ENCODE data around the gene MROH2A.
"Not testable (repeated sequence)": the region's sequence is repeated elsewhere in the genome, so short reads cannot be mapped to it uniquely, and the experiment has no call there.

MROH2A gene

DNA sequence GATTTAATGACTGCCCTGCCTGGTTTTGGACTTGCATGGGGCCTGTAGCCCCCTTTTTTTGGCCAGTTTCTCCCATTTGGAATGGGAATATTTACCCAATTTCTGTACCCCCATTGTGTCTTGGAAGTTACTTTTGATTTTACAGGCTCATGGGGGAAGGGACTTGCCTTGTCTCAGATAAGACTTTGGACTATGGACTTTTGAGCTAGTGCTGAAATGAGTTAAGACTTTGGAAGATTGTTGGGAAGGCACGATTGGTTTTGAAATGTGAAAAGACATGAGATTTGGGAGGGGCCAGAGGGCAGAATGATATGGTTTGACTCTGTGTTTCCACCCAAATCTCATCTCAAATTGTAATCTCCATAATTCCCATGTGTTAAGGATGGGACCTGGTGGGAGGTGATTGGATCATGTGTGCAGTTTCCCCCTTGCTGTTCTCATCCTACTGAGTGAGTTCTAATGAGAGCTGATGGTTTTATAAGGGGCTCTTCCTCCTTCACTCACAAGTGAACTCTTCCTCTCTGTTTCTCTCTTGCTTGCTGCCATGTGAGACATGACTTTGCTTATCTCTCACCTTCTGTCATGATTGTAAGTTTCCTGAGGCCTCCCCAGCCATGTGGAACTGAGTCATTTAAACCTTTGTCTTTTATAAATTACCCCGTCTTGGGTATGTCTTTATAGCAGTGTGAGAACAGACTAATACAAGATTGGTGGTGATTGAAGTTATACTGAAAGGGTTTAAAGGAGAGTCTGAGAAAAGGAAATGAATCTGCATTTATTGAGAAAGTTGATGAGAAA lies 26.7 kb upstream of the MROH2A start:
- H3K4me1 ChIP-seq (ENCODE audit: control insufficient read depth, insufficient read depth, low read length); H3K27ac ChIP-seq (ENCODE audit: low read depth, low read length); H3K27me3 ChIP-seq (ENCODE audit: control insufficient read depth, insufficient read depth, low read length); H3K36me3 ChIP-seq (ENCODE audit: control insufficient read depth, insufficient read depth, low read length); H3K9ac ChIP-seq (ENCODE audit: low read length); H3K4me3 ChIP-seq (ENCODE audit: low read length): not testable (repeated sequence)

DNA sequence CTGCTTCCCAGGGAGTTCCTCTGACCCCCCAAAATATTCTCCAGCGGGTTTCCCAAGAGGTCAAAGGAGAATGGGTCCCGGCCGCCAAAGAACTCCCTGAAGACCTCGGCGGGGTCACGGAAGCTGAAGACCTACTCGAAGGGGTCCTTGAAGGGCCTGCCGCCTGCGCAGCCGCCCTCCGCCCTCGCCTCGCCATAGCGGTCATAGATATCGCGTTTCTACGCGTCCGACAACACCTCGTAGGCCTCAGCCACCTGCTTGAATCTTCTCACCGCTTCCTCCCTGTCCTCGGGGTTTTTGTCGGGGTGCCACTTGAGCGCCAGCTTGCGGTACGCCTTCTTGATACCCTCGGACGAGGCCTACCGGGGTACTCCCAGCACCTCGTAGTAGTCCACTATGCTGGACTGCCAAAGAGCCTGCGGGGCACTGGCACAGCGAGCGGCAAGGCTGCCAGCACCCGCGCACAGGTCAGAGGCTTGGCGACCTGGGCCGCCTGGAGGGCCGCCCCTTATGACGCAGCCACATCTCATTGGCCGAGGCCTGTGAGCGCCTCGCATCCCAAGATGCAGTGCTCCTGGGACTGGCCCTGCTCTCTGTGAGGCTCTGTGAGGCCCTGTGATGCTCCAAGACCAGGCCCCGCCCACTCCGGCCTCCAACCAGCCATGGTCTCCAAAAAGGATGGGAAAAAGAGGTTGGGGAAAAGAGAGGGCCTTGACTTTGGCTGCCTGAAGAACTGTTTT lies 23.1 kb upstream of the MROH2A start:
- no peak overlapping the region for H3K27ac ChIP-seq (ENCODE audit: low read depth, low read length)
- H3K4me1 ChIP-seq (ENCODE audit: control insufficient read depth, insufficient read depth, low read length) = no peaks in the 10 kb centered on the region
- H3K9ac ChIP-seq (ENCODE audit: low read length) = no peak overlapping the region
- H3K27me3 ChIP-seq (ENCODE audit: control insufficient read depth, insufficient read depth, low read length) = no peaks in the 10 kb centered on the region
- H3K36me3 ChIP-seq (ENCODE audit: control insufficient read depth, insufficient read depth, low read length) = no peaks in the 10 kb centered on the region
- no peak overlapping the region for H3K4me3 ChIP-seq (ENCODE audit: low read length)

DNA sequence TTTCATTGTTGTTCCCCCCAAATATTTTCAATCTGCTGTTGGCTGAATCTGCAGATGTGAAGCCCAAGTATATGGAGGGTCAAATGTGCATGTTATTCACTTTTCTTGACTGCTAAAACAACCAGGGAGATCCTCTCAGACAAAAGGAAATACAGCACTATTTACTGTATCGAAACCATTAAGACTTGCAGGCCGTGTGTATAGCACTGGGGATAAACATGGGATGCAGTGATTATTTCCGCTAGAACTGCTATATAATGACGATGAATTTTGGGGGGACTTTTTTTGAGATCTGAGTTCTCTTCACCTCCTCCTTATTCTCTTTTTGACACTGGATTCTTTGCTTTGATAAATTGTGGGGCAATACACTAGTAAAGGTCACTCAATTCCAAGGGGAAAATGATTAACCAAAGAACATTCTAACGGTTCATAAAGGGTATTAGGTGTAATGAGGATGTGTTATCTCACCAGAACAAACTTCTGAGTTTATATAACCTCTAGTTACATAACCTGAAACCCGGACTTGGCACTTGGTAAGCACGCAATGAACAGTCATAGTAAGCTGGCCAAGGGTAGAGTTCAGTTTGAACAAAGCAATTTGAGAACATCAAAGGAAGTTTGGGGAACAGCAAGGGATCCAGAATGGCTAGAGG lies 21.6 kb upstream of the MROH2A start:
- Histone ChIP-seq H3K4me3 (ENCODE audit: low read length) (no peak overlapping the region), H3K36me3 (ENCODE audit: control insufficient read depth, insufficient read depth, low read length) (no peaks in the 10 kb centered on the region), H3K27me3 (ENCODE audit: control insufficient read depth, insufficient read depth, low read length) (no peaks in the 10 kb centered on the region), H3K9ac (ENCODE audit: low read length) (no peak overlapping the region), H3K4me1 (ENCODE audit: control insufficient read depth, insufficient read depth, low read length) (no peaks in the 10 kb centered on the region), H3K27ac (ENCODE audit: low read depth, low read length) (no peak overlapping the region)

DNA sequence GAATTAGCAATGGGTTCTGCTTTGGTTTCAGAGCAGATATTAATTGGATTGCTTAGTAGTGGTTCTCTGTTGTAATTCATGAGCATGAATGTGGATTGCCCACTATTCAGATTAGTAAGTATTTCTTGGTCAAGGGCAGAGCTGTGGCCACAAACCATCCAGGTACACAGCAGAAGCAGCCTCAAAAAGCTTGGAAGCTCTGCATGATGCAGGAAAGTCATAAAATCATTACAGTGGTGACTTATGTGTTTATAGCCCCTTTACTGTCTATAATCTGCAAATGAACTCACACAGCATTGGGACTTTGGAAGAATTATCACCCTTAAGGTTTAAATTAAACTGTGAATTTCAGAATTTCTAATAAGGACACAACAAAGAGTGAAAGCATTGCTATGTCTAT lies 20.0 kb upstream of the MROH2A start:
- Histone ChIP-seq H3K36me3 (ENCODE audit: control insufficient read depth, insufficient read depth, low read length) (no peaks in the 10 kb centered on the region), H3K9ac (ENCODE audit: low read length) (no peak overlapping the region), H3K4me1 (ENCODE audit: control insufficient read depth, insufficient read depth, low read length) (no peaks in the 10 kb centered on the region), H3K27me3 (ENCODE audit: control insufficient read depth, insufficient read depth, low read length) (no peaks in the 10 kb centered on the region), H3K27ac (ENCODE audit: low read depth, low read length) (no peak overlapping the region), H3K4me3 (ENCODE audit: low read length) (no peak overlapping the region)

DNA sequence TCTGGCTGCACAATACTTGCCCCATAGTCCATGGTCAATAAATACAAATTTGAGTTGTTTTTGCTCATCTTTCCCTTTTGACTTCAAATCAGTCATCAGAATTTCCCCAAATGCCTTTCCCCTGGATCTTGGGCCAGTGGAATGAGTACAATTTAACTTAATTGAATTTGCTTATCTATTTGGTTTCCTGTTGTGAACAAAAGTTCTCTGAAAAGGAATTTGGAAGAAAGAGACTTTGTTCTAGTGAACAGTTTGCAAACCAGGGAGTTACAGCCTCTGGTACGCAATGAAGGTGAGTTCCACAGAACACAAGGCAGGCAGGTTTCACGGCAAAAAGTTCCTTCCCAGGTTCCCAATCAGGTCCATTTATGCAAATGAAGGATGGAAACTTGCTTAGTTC lies 19.3 kb upstream of the MROH2A start:
- no peaks in the 10 kb centered on the region for H3K36me3 ChIP-seq (ENCODE audit: control insufficient read depth, insufficient read depth, low read length)
- no peak overlapping the region for H3K4me3 ChIP-seq (ENCODE audit: low read length)
- H3K9ac ChIP-seq (ENCODE audit: low read length) = no peak overlapping the region
- no peak overlapping the region for H3K27ac ChIP-seq (ENCODE audit: low read depth, low read length)
- no peaks in the 10 kb centered on the region for H3K27me3 ChIP-seq (ENCODE audit: control insufficient read depth, insufficient read depth, low read length)
- no peaks in the 10 kb centered on the region for H3K4me1 ChIP-seq (ENCODE audit: control insufficient read depth, insufficient read depth, low read length)

DNA sequence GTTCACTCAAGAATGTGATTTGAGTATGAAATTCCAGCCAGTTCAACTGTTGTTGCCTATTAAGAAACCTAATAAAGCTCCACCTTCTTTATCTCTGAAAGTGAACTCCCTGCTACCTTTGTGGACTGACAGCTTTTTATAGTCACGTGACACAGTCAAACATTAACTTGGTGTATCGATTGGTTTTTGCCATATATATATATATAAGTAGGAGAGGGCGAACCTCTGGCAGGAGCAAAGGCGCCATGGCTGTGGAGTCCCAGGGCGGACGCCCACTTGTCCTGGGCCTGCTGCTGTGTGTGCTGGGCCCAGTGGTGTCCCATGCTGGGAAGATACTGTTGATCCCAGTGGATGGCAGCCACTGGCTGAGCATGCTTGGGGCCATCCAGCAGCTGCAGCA lies 18.1 kb upstream of the MROH2A start, which contains the start of gene UGT1A1:
Gene UGT1A1, plus strand, starts transcription at position 228 of the 400 bp plus-strand sequence. Its CDS starts 18 bp downstream, at position 246.
- H3K9ac ChIP-seq (ENCODE audit: low read length) = no peak within 1 kb of the TSS
- no peaks in the 10 kb centered on the region for H3K4me1 ChIP-seq (ENCODE audit: control insufficient read depth, insufficient read depth, low read length)
- no peaks in the 10 kb centered on the region for H3K36me3 ChIP-seq (ENCODE audit: control insufficient read depth, insufficient read depth, low read length)
- H3K27me3 ChIP-seq (ENCODE audit: control insufficient read depth, insufficient read depth, low read length) = no peaks in the 10 kb centered on the region
- no peak within 1 kb of the TSS for H3K27ac ChIP-seq (ENCODE audit: low read depth, low read length)
- H3K4me3 ChIP-seq (ENCODE audit: low read length) = no peak within 1 kb of the TSS

DNA sequence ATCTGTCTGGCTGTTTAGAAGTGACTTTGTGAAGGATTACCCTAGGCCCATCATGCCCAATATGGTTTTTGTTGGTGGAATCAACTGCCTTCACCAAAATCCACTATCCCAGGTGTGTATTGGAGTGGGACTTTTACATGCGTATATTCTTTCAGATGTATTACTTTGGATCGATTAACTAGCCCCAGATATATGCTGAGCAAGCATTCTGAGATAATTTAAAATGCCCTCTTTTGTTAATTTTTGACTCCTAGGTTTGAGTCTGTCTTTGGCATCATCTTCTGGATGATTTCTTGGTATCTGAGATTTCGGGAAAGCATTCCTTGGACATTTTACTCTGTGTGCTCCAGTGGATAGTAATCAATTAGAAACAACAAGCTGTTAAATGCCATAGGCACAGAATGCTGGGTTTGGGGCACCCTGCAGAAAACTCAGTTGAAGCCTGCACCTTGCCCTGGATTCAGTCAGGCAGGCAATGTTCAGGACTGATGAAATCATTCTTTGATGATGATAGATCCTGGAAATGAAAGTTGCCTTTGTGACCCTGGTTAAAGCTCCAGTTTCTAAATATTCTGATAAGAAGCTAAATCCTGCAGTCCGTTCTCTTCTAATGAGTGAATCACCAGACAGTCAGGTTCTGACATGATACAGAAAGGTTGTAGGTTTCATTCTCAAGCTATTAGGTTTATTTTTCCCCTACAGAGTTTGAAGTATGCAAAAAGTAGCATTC lies 16.9 kb upstream of the MROH2A start:
- Histone ChIP-seq H3K36me3 (ENCODE audit: control insufficient read depth, insufficient read depth, low read length) (no peaks in the 10 kb centered on the region), H3K4me3 (ENCODE audit: low read length) (no peak overlapping the region), H3K27me3 (ENCODE audit: control insufficient read depth, insufficient read depth, low read length) (no peaks in the 10 kb centered on the region), H3K9ac (ENCODE audit: low read length) (no peak overlapping the region), H3K27ac (ENCODE audit: low read depth, low read length) (no peak overlapping the region), H3K4me1 (ENCODE audit: control insufficient read depth, insufficient read depth, low read length) (no peaks in the 10 kb centered on the region)

DNA sequence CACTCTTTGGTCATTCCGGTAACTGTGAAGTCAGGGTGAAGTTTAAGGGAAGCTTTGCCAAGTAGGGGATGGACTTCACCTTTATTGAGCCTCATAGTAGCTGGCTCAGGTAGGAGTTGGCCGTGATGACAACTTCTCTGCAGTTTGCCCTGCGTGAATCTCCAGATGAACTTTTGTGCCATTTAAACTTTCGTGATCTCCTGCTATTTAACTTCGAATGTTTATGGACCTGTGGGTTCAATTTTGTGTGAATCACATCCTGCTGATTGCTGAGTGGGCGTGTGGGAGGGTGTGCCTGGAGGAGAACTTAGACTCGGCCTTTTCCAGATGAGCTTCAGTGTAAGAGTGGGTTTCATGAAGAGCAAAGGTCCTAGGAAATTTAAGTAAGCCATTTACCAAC lies 13.9 kb upstream of the MROH2A start:
- no peak overlapping the region for H3K4me3 ChIP-seq (ENCODE audit: low read length)
- no peaks in the 10 kb centered on the region for H3K27me3 ChIP-seq (ENCODE audit: control insufficient read depth, insufficient read depth, low read length)
- no peaks in the 10 kb centered on the region for H3K36me3 ChIP-seq (ENCODE audit: control insufficient read depth, insufficient read depth, low read length)
- no peaks in the 10 kb centered on the region for H3K4me1 ChIP-seq (ENCODE audit: control insufficient read depth, insufficient read depth, low read length)
- H3K9ac ChIP-seq (ENCODE audit: low read length) = no peak overlapping the region
- no peak overlapping the region for H3K27ac ChIP-seq (ENCODE audit: low read depth, low read length)

DNA sequence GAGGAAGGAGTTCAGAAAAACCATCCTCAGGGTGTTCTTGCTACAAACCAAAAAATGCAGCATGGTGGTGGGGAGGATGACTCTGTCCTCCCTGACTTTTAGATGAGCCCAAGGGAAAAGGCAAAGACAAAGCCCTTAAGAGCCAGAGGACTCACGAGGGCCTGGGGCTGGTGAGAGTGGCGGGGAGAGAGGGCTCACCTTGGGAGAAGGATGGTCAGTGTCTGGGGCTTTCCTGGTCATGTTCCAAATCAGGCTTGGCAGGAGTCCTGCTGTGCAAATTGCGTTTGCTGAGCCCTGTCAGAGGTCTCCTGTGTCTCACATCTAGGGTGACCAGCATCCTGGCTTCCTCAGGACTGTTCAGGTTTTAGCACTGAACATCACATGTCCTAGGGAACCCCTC lies 13.4 kb upstream of the MROH2A start:
- Histone ChIP-seq H3K4me1 (ENCODE audit: control insufficient read depth, insufficient read depth, low read length) (no peaks in the 10 kb centered on the region), H3K27ac (ENCODE audit: low read depth, low read length) (no peak overlapping the region), H3K27me3 (ENCODE audit: control insufficient read depth, insufficient read depth, low read length) (no peaks in the 10 kb centered on the region), H3K36me3 (ENCODE audit: control insufficient read depth, insufficient read depth, low read length) (no peaks in the 10 kb centered on the region), H3K4me3 (ENCODE audit: low read length) (no peak overlapping the region), H3K9ac (ENCODE audit: low read length) (no peak overlapping the region)

DNA sequence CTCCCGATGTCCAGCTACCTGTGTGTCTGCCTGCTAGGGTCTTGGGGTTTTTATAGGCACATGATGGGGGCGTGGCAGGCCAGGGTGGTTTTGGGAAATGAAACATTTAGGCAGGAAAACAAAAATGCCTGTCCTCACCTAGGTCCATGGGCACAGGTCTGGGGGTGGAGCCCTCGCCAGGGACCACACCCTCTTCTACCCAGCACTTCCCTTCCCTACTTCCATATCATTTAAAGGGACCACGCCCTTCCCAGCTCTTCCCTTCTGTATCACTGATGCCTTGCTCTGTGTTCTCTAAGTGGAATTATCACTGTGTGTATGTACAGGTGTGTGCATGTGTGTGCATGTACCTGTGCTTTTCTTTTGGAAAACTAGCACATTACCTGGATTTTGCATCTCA lies 11.7 kb upstream of the MROH2A start:
- Histone ChIP-seq H3K4me3 (ENCODE audit: low read length) (no peak overlapping the region), H3K27ac (ENCODE audit: low read depth, low read length) (no peak overlapping the region), H3K36me3 (ENCODE audit: control insufficient read depth, insufficient read depth, low read length) (no peaks in the 10 kb centered on the region), H3K4me1 (ENCODE audit: control insufficient read depth, insufficient read depth, low read length) (no peaks in the 10 kb centered on the region), H3K9ac (ENCODE audit: low read length) (no peak overlapping the region), H3K27me3 (ENCODE audit: control insufficient read depth, insufficient read depth, low read length) (no peaks in the 10 kb centered on the region)

DNA sequence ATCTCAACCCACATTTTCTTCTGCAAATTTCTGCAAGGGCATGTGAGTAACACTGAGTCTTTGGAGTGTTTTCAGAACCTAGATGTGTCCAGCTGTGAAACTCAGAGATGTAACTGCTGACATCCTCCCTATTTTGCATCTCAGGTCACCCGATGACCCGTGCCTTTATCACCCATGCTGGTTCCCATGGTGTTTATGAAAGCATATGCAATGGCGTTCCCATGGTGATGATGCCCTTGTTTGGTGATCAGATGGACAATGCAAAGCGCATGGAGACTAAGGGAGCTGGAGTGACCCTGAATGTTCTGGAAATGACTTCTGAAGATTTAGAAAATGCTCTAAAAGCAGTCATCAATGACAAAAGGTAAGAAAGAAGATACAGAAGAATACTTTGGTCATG lies 10.1 kb upstream of the MROH2A start:
- Histone ChIP-seq H3K4me1 (ENCODE audit: control insufficient read depth, insufficient read depth, low read length) (no peaks in the 10 kb centered on the region), H3K27ac (ENCODE audit: low read depth, low read length) (no peak overlapping the region), H3K36me3 (ENCODE audit: control insufficient read depth, insufficient read depth, low read length) (no peaks in the 10 kb centered on the region), H3K9ac (ENCODE audit: low read length) (no peak overlapping the region), H3K4me3 (ENCODE audit: low read length) (no peak overlapping the region), H3K27me3 (ENCODE audit: control insufficient read depth, insufficient read depth, low read length) (no peaks in the 10 kb centered on the region)

DNA sequence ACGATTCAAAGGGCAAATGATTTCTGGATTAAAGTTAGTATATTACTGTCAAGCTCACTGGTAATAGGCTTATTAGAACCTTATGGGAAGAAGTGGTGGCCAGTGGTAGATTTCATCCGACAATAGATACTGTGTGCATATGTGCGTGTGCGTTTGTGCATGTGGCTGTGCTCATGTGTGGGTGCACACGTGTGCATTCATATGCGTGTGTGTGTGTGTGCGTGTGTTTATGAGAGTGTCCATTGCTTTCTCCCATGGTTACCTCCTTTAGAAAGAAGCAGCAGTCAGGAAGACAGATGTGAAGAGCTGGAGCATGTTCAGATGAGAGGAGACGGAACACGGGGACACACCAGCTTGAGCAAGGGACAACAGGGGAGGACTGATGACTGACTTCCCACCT lies 8.9 kb upstream of the MROH2A start:
- H3K27ac ChIP-seq (ENCODE audit: low read depth, low read length) = no peak overlapping the region
- no peak overlapping the region for H3K9ac ChIP-seq (ENCODE audit: low read length)
- no peaks in the 10 kb centered on the region for H3K27me3 ChIP-seq (ENCODE audit: control insufficient read depth, insufficient read depth, low read length)
- H3K4me3 ChIP-seq (ENCODE audit: low read length) = no peak overlapping the region
- no peaks in the 10 kb centered on the region for H3K36me3 ChIP-seq (ENCODE audit: control insufficient read depth, insufficient read depth, low read length)
- no peaks in the 10 kb centered on the region for H3K4me1 ChIP-seq (ENCODE audit: control insufficient read depth, insufficient read depth, low read length)

Data from rectal smooth muscle tissue (tissue), 1 donor.